ENCODE data around the gene VASH2.

DNA sequence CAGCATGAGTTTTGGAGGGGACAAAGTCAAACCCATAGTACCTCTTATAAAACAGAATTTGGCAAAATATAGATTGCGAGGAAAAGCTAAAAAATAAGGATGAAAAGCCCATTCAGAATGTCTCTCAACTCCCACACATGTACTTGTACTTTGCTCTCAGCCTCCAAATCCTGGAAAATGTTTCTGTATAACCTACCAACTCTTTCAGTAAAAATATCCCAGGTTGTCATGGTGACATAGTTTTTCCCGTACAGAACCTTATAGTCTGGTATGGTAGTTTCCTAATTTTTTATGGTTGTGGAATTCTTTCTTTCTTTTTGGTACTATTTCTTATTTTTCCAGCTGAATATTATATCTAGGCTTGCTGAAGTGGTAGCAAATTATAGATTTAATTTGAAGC lies 85.2 kb downstream of the VASH2 start:
- no peak for TF ChIP-seq EP300 (IDR thresholded peaks at IDR 0.05)
- TF ChIP-seq, protein P1, sequence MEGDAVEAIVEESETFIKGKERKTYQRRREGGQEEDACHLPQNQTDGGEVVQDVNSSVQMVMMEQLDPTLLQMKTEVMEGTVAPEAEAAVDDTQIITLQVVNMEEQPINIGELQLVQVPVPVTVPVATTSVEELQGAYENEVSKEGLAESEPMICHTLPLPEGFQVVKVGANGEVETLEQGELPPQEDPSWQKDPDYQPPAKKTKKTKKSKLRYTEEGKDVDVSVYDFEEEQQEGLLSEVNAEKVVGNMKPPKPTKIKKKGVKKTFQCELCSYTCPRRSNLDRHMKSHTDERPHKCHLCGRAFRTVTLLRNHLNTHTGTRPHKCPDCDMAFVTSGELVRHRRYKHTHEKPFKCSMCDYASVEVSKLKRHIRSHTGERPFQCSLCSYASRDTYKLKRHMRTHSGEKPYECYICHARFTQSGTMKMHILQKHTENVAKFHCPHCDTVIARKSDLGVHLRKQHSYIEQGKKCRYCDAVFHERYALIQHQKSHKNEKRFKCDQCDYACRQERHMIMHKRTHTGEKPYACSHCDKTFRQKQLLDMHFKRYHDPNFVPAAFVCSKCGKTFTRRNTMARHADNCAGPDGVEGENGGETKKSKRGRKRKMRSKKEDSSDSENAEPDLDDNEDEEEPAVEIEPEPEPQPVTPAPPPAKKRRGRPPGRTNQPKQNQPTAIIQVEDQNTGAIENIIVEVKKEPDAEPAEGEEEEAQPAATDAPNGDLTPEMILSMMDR (IDR thresholded peaks at IDR 0.05), result no peak
